ENCODE data around the gene HOXB4.

- TF ChIP-seq TAF1 (IDR thresholded peaks at IDR 0.05; ENCODE audit: borderline replicate concordance, low read depth, low read length) (no peak), POLR2AphosphoS2 (IDR thresholded peaks at IDR 0.05; ENCODE audit: low read depth, low read length) (no peak), REST (IDR thresholded peaks at IDR 0.05; ENCODE audit: low read depth, low read length) (no peak), MAX (IDR thresholded peaks at IDR 0.05; ENCODE audit: low read depth, low read length) (no peak)
Observed at GRCh38 chr17:48576479-48577309, 1.5 kb downstream of the HOXB4 start.

All from GM12878 (cell line).